GM12878 (cell line): ENCODE data around the gene NFIX.

Experiments used
- CEBPB ChIP-seq, 2 experiments: fragments of 150-350 bp in 1 of 2; IDR thresholded peaks; 2 replicates each; pipeline ENCODE4 v1.6.1; 2012 to 2014; ENCODE audit warnings: low read depth in 2 of 2, low read length in 2 of 2, borderline replicate concordance in 1 of 2, inconsistent platforms in 1 of 2
- HCFC1 ChIP-seq: fragments of 150-350 bp; IDR thresholded peaks from 2 replicates; pipeline ENCODE4 v1.6.1; 2014; ENCODE audit warnings: low read length
- NFIC ChIP-seq: IDR thresholded peaks from 2 replicates; pipeline ENCODE4 v1.6.1; 2012; ENCODE audit warnings: low read depth, mild to moderate bottlenecking, inconsistent platforms, low read length, moderate library complexity
- NR2C1 ChIP-seq: fragments of 450-650 bp; IDR thresholded peaks from 2 replicates; pipeline ENCODE4 v1.6.1; 2017; ENCODE audit warnings: antibody characterized with exemption, mild to moderate bottlenecking, moderate library complexity
- POLR2A ChIP-seq: IDR thresholded peaks from 2 replicates; pipeline ENCODE4 v1.6.1; 2011; ENCODE audit warnings: low read depth, mild to moderate bottlenecking, low read length
- POLR2AphosphoS5 ChIP-seq: IDR thresholded peaks from 2 replicates; pipeline ENCODE4 v1.6.1; 2011; ENCODE audit warnings: mild to moderate bottlenecking, low read length, inconsistent platforms
- ZBED1 ChIP-seq: IDR thresholded peaks from 2 replicates; pipeline ENCODE4 v1.6.1; 2016; ENCODE audit warnings: borderline replicate concordance
- ZSCAN29 ChIP-seq: fragments of 450-650 bp; IDR thresholded peaks from 2 replicates; pipeline ENCODE4 v1.6.1; 2017; ENCODE audit warnings: mild to moderate bottlenecking, moderate library complexity
- TF ChIP-seq, protein P1 (sequence below), 3 experiments: IDR thresholded peaks in 2 of 3; conservative IDR thresholded peaks in 1 of 3; 2 replicates each; pipeline ENCODE4 v1.5.1; 2011; ENCODE audit warnings: low read depth in 3 of 3, low read length in 3 of 3, mild to moderate bottlenecking in 3 of 3, control low read depth in 2 of 3, moderate library complexity in 2 of 3, inconsistent platforms in 1 of 3, mixed read lengths in 1 of 3; ENCODE audit not compliant: control insufficient read depth in 2 of 3, insufficient read depth in 1 of 3; ENCODE audit errors: extremely low read depth in 1 of 3
- TF ChIP-seq, protein P2 (sequence below): IDR thresholded peaks from 2 replicates; pipeline ENCODE4 v1.6.1; 2011; ENCODE audit warnings: low read depth, low read length, improper control_type of control experiment, borderline replicate concordance

DNA sequence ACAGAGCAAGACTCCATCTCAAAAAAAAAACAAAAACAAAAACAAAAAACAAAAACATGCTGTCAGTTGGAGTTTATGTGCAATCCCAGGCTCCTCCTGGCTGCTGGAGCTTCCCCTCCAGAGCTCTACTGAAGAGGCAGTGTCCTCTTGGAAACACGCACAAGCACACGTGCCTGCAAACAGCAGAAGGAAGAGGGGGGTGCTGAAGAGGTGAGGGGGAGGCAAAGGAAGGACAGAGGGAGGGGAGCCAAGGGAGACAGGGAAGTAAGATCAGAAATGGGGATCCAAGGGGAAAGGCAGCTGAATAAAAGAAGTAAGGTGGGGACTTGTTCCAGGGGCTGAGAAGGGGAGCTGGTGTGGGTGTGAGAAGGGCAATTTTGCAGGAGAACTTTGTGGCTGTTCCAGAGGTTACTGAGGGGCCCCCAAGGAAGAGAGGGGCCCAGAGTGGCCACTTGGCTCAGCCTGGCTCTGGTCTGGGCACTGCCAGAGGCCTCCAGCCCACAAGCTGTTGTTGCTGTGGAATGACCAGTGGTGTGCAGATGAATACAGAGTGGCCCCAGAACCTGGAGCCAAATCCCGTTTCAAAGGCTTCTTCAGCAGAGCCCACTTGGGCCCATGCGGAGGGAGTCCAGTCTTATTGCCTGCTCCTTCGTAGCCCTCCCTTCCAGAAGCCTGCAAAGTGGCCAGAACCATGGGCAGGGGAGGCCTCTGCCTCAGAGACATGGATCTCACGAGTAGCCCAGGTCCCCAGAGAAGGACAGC is 73.0 kb downstream of the NFIX start:
- no peak for TF ChIP-seq ZSCAN29
- no peak for TF ChIP-seq NFIC
- TF ChIP-seq POLR2AphosphoS5: no peak
- TF ChIP-seq POLR2A: no peak
- TF ChIP-seq ZBED1: no peak
- TF ChIP-seq HCFC1: no peak
- TF ChIP-seq NR2C1: no peak
- TF ChIP-seq, protein P1, sequence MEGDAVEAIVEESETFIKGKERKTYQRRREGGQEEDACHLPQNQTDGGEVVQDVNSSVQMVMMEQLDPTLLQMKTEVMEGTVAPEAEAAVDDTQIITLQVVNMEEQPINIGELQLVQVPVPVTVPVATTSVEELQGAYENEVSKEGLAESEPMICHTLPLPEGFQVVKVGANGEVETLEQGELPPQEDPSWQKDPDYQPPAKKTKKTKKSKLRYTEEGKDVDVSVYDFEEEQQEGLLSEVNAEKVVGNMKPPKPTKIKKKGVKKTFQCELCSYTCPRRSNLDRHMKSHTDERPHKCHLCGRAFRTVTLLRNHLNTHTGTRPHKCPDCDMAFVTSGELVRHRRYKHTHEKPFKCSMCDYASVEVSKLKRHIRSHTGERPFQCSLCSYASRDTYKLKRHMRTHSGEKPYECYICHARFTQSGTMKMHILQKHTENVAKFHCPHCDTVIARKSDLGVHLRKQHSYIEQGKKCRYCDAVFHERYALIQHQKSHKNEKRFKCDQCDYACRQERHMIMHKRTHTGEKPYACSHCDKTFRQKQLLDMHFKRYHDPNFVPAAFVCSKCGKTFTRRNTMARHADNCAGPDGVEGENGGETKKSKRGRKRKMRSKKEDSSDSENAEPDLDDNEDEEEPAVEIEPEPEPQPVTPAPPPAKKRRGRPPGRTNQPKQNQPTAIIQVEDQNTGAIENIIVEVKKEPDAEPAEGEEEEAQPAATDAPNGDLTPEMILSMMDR (IDR thresholded peaks at IDR 0.05 in 2 of 3, conservative IDR thresholded peaks at IDR 0.05 in 1 of 3; ENCODE audit: control insufficient read depth in 2 of 3, extremely low read depth in 1 of 3, insufficient read depth in 1 of 3, low read depth in 3 of 3, low read length in 3 of 3): no peak
- TF ChIP-seq, protein P2, sequence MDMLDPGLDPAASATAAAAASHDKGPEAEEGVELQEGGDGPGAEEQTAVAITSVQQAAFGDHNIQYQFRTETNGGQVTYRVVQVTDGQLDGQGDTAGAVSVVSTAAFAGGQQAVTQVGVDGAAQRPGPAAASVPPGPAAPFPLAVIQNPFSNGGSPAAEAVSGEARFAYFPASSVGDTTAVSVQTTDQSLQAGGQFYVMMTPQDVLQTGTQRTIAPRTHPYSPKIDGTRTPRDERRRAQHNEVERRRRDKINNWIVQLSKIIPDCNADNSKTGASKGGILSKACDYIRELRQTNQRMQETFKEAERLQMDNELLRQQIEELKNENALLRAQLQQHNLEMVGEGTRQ: no peak
- TF ChIP-seq CEBPB (IDR thresholded peaks at IDR 0.05; ENCODE audit: borderline replicate concordance in 1 of 2, low read depth in 2 of 2, low read length in 2 of 2): no peak
